Neural cell (in vitro differentiated cells): ENCODE data around the gene TEX38. TPM values are rescaled to one million over a fixed set of nuclear protein-coding genes. Genes with fewer than 3 reads are reported as not detected.

ENCODE experiments used
- H2AFZ ChIP-seq: fragments of 200-600, 300-800 bp; sonication (generic), shearing (Covaris generic); 2 replicates; pipeline ENCODE4 v1.6.0; 2014; ENCODE audit warnings: low read depth, mild to moderate bottlenecking, antibody characterized with exemption, low read length, moderate library complexity
- H3F3A ChIP-seq: fragments of 200-600 bp; shearing (Covaris generic); 2 replicates; pipeline ENCODE4 v1.6.1; 2016; ENCODE audit warnings: mild to moderate bottlenecking, moderate library complexity, mixed read lengths, antibody characterized with exemption, low read length; ENCODE audit not compliant: insufficient read depth, poor library complexity, severe bottlenecking
- H3K27ac ChIP-seq: fragments of 200-600, 300-800 bp; sonication (generic), shearing (Covaris generic); 2 replicates; pipeline ENCODE4 v1.5.1; 2014; ENCODE audit warnings: mild to moderate bottlenecking, low read length, moderate library complexity
- H3K27me3 ChIP-seq: fragments of 300-800, 200-600 bp; sonication (generic), shearing (Covaris generic); 2 replicates; pipeline ENCODE4 v1.6.0; 2014; ENCODE audit warnings: mild to moderate bottlenecking, low read depth, low read length, moderate library complexity; ENCODE audit not compliant: insufficient read depth
- H3K36me3 ChIP-seq: fragments of 300-800, 200-600 bp; sonication (generic), shearing (Covaris generic); 2 replicates; pipeline ENCODE4 v1.5.1; 2014; ENCODE audit warnings: mild to moderate bottlenecking, antibody characterized with exemption, low read length, moderate library complexity; ENCODE audit not compliant: insufficient read depth
- H3K4me2 ChIP-seq: fragments of 300-800, 200-600 bp; sonication (generic), shearing (Covaris generic); 2 replicates; pipeline ENCODE4 v1.6.0; 2014; ENCODE audit warnings: mild to moderate bottlenecking, low read length
- H3K4me3 ChIP-seq: fragments of 300-800, 200-600 bp; sonication (generic), shearing (Covaris generic); 2 replicates; pipeline ENCODE4 v1.5.1; 2014; ENCODE audit warnings: mild to moderate bottlenecking, low read length, moderate library complexity
- H3K79me2 ChIP-seq: fragments of 200-600 bp; shearing (Covaris generic); replicated peaks from 2 replicates; pipeline ENCODE4 v1.6.0; 2014; ENCODE audit warnings: mild to moderate bottlenecking, low read length, moderate library complexity; ENCODE audit not compliant: insufficient read depth
- H3K9ac ChIP-seq: fragments of 300-800, 200-600 bp; sonication (generic), shearing (Covaris generic); 2 replicates; pipeline ENCODE4 v1.6.1; 2016; ENCODE audit warnings: mild to moderate bottlenecking, low read length, mixed read lengths
- H3K9me2 ChIP-seq: fragments of 200-600 bp; shearing (Covaris generic); 2 replicates; pipeline ENCODE4 v1.6.1; 2016; ENCODE audit warnings: mild to moderate bottlenecking, low read length, mixed read lengths; ENCODE audit not compliant: insufficient read depth
- H3K9me3 ChIP-seq: fragments of 200-600, 300-800 bp; sonication (generic), shearing (Covaris generic); 2 replicates; pipeline ENCODE4 v1.6.1; 2016; ENCODE audit warnings: mild to moderate bottlenecking, mixed run types, low read length, moderate library complexity, mixed read lengths
- H4K20me1 ChIP-seq: fragments of 200-600 bp; shearing (Covaris generic); 2 replicates; pipeline ENCODE4 v1.6.1; 2016; ENCODE audit warnings: mild to moderate bottlenecking, mixed run types; ENCODE audit not compliant: insufficient read depth
- CTCF ChIP-seq: fragments of 450-650 bp; IDR thresholded peaks from 2 replicates; pipeline ENCODE4 v1.5.1; 2014; ENCODE audit warnings: antibody characterized with exemption, mild to moderate bottlenecking, moderate library complexity; ENCODE audit not compliant: poor library complexity, severe bottlenecking
- EP300 ChIP-seq: fragments of 450-650 bp; conservative IDR thresholded peaks from 2 replicates; pipeline ENCODE4 v1.6.1; 2014; ENCODE audit warnings: antibody characterized with exemption, mild to moderate bottlenecking, moderate library complexity; ENCODE audit not compliant: poor library complexity, severe bottlenecking
- EZH2 ChIP-seq: fragments of 200-600, 300-800 bp; shearing (Covaris generic), sonication (generic); IDR thresholded peaks from 2 replicates; pipeline ENCODE4 v1.6.1; 2014; ENCODE audit warnings: antibody characterized with exemption, low read length, borderline replicate concordance, mild to moderate bottlenecking; ENCODE audit not compliant: insufficient read depth, poor library complexity, severe bottlenecking
- MXI1 ChIP-seq: fragments of 450-650 bp; conservative IDR thresholded peaks from 2 replicates; pipeline ENCODE4 v1.6.1; 2014; ENCODE audit warnings: antibody characterized with exemption, mild to moderate bottlenecking; ENCODE audit not compliant: poor library complexity, severe bottlenecking
- POLR2AphosphoS5 ChIP-seq: IDR thresholded peaks from 2 replicates; pipeline ENCODE4 v1.6.1; 2012
- RAD21 ChIP-seq: fragments of 450-650 bp; conservative IDR thresholded peaks from 2 replicates; pipeline ENCODE4 v1.6.1; 2014; ENCODE audit warnings: antibody characterized with exemption, mild to moderate bottlenecking, moderate library complexity
- REST ChIP-seq: IDR thresholded peaks from 2 replicates; pipeline ENCODE4 v1.6.1; 2012; ENCODE audit warnings: borderline replicate concordance
- SMC3 ChIP-seq: fragments of 450-650 bp; conservative IDR thresholded peaks from 2 replicates; pipeline ENCODE4 v1.6.1; 2014; ENCODE audit warnings: antibody characterized with exemption, mild to moderate bottlenecking, moderate library complexity; ENCODE audit not compliant: poor library complexity
- TAF1 ChIP-seq: IDR thresholded peaks from 2 replicates; pipeline ENCODE4 v1.6.1; 2012; ENCODE audit warnings: low read depth
- polyA plus RNA-seq: library from polyadenylated mRNA; depleted of rRNA; stranded (reverse); fragments of >200 nt; gene quantifications from 2 replicates; pipeline ENCODE4 v1.2.3, GENCODE V29; 2014

The TEX38 gene
- polyA plus RNA-seq, 1 donor from 2014 or later, result not detected

DNA sequence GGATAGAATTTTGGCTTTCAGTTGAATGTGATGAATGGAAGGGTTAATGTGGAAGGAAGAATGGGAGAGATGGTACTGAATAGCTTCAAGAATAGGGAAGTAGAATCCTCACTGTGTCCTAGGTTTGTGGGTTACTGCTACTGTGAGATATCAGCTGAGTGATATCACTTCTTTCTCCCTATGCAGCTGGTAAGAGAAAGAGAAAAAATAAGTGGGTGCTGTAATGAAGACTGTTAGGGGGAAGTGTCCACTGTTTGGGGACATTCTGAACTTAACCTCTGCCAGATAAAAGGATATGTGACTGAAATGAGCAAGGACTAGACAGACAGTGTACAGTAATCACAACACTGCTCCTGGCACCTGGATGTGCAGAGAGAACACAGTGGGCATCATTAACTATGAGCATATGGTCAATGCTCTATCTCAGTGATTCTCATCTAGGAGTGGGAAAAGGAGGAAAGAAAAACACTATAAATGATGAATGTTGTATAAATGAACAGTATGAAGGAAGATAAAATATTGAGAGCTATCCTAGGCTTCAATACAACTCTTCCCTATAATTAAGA lies 29.5 kb upstream of the TEX38 start:
- Histone ChIP-seq H3F3A (no peaks in the 10 kb centered on the region), H3K27ac (no peak overlapping the region)
- TF ChIP-seq REST (no peak), EZH2 (no peak), EP300 (no peak), TAF1 (no peak), MXI1 (no peak), RAD21 (no peak), CTCF (no peak), POLR2AphosphoS5 (no peak), SMC3 (no peak)

GRCh38 chr1:46643368-46643775 lies 28.3 kb upstream of the TEX38 start:
- no peak overlapping the region for H3K27ac ChIP-seq
- H3K4me2 ChIP-seq, result no peak overlapping the region

More for the DNA sequence above, 29.5 kb upstream of the TEX38 start:
- Histone ChIP-seq H2AFZ (no peak overlapping the region), H3K27me3 (no peaks in the 10 kb centered on the region), H3K9ac (no peak overlapping the region), H4K20me1 (no peaks in the 10 kb centered on the region), H3K36me3 (peaks cover 8% of the 10 kb centered on the region), H3K79me2 (no peaks in the 10 kb centered on the region), H3K9me3 (no peaks in the 10 kb centered on the region), H3K4me2 (no peak overlapping the region), H3K9me2 (no peaks in the 10 kb centered on the region), H3K4me3 (no peak overlapping the region)

More at GRCh38 chr1:46643368-46643775, 28.3 kb upstream of the TEX38 start:
- no peaks in the 10 kb centered on the region for H3F3A ChIP-seq
- H3K36me3 ChIP-seq, result peaks cover 8% of the 10 kb centered on the region
- H3K9ac ChIP-seq, result no peak overlapping the region
- H3K27me3 ChIP-seq, result no peaks in the 10 kb centered on the region
- H3K4me3 ChIP-seq, result no peak overlapping the region
- no peaks in the 10 kb centered on the region for H4K20me1 ChIP-seq
- H3K9me2 ChIP-seq, result no peaks in the 10 kb centered on the region
- TF ChIP-seq RAD21 (no peak), POLR2AphosphoS5 (no peak), TAF1 (no peak), MXI1 (no peak), REST (no peak), EP300 (no peak), EZH2 (no peak), SMC3 (no peak), CTCF (no peak)
- H2AFZ ChIP-seq, result no peak overlapping the region
- H3K9me3 ChIP-seq, result no peaks in the 10 kb centered on the region
- no peaks in the 10 kb centered on the region for H3K79me2 ChIP-seq
